Germinal center (tissue), 1 donor: ENCODE results near the gene NKD1.

Experiments
- DNase-seq: peaks from one replicate; pipeline ENCODE4 v3.0.0; 2012; ENCODE audit warnings: mixed read lengths, low spot score

NKD1 gene

DNA sequence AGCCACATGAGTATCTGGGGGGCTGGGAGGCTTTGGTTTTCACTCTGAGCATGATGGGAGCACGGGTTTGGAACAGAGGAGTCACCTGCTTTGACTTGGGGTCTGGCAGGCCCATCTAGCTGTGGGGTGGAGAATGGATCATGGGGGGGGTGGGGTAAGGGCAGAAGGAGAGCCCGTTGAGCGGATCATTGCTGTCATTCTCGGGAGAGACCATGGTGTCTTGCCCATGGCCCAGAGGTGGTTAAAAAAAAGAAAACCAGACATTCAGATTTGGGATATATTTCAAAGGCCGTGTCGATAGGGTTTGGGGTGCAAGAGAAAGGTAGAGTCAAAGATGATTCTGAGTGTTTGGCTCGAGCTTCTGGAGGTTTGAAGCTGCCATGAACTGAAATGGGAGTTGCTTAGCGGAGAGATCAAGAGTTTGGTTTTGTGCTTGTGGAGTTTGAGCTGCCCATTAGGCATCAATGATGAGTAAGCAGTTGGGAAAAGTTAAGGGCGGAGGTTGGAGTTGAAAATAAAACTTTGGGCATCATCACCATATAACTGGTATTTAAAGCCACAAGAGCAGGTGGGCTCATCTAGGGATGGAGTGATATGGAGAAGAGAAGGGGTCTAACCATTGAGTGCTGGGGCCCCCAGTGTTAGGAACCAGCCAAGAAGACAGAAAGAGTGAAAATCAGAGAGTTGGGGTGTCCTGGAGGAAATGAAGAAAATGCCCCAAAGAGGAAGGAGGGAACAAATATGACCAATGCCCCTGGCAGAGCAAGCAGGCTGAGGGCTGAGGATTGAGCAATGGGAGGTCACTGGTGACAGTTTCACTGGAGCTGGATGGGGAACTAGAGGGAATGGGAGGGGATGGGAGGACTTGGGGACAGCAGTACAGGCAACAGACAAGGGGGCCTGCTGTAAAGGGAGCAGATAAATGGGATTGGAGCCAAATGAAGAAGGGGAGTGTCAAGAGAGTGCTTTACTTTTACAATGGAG lies 147.1 kb downstream of the NKD1 start:
- DNase-seq: no peak

DNA sequence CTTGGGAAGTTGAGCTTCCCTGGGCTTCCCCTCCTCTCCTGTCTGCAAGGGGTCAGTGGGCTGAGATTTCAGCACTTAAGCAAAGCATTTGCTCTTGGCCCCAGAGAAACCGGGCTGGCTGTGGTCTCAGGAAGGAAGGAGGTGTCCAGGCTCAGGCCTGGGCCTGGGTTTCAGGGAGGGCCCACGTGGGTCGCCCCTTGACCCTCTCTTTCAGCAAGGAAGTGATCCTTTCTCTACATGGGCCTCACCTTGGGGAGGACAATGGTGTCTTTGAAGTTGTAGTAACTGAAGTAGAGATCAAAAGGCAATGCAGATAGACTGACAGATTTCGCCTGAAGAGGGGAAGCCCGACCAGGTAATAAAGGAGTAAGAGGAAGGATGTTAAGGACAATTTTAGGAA lies 147.9 kb downstream of the NKD1 start:
- no peak for DNase-seq

- DNase-seq: no peak
Measured at GRCh38 chr16:50696575-50697420, 148.6 kb downstream of the NKD1 start.

GRCh38 chr16:50697421-50697715 lies 149.2 kb downstream of the NKD1 start:
- DNase-seq: no peak

- DNase-seq: no peak
Measured at GRCh38 chr16:50697881-50698767, 149.9 kb downstream of the NKD1 start.
